HEK293 (cell line): ENCODE data around the gene CSMD2.

Source experiments
- CTCF ChIA-PET: fragments of 350-600 bp; formaldehyde crosslinking; extraction: SDS; loops from one replicate; lab custom pipeline; 2021; ENCODE audit warnings: antibody characterized with exemption; lab: Yijun Ruan, JAX
- POLR2A ChIA-PET: fragments of 300-600 bp; formaldehyde crosslinking; extraction: SDS; loops from one replicate; lab custom pipeline; 2020; ENCODE audit warnings: antibody characterized with exemption, inconsistent platforms; lab: Yijun Ruan, JAX
- H3K27ac ChIP-seq: fragments of 200-500 bp; sonication (Bioruptor generic); 2 replicates; pipeline ENCODE4 v1.5.1; 2014; ENCODE audit warnings: low read depth, low read length, control low read depth, inconsistent platforms; ENCODE audit errors: extremely low read depth
- H3K36me3 ChIP-seq, 2 experiments: fragments of 200-500 bp in 1 of 2; sonication (Bioruptor generic) in 1 of 2; 1 replicate in 1 of 2; 2 replicates in 1 of 2; pipeline ENCODE4 v1.5.1; 2014 to 2017; ENCODE audit warnings: inconsistent platforms in 2 of 2, low read length in 2 of 2; ENCODE audit not compliant: control insufficient read depth in 2 of 2, insufficient read depth in 1 of 2
- H3K4me1 ChIP-seq: fragments of 200-500 bp; sonication (Bioruptor generic); 2 replicates; pipeline ENCODE4 v1.5.1; 2014; ENCODE audit warnings: mild to moderate bottlenecking, low read length, inconsistent platforms; ENCODE audit not compliant: control insufficient read depth, insufficient read depth
- H3K4me3 ChIP-seq: 2 replicates; pipeline ENCODE4 v1.5.1; 2011; ENCODE audit warnings: low read depth, mild to moderate bottlenecking, control low read depth, low read length, moderate library complexity
- H3K9me3 ChIP-seq: fragments of 200-500 bp; sonication (Bioruptor generic); 2 replicates; pipeline ENCODE4 v1.5.1; 2014; ENCODE audit warnings: low read depth, low read length, inconsistent platforms; ENCODE audit not compliant: control insufficient read depth, insufficient read depth
- GLIS1 ChIP-seq: fragments of 450-650 bp; formaldehyde crosslinking; IDR thresholded peaks from 2 replicates; pipeline ENCODE4 v1.5.1; 2016; ENCODE audit warnings: missing biosample characterization, missing genetic modification characterization
- GLIS2 ChIP-seq: fragments of 450-650 bp; formaldehyde crosslinking; IDR thresholded peaks from 2 replicates; pipeline ENCODE4 v1.5.1; 2016; ENCODE audit warnings: missing biosample characterization, missing genetic modification characterization
- REPIN1 ChIP-seq: fragments of 450-650 bp; formaldehyde crosslinking; IDR thresholded peaks from 2 replicates; pipeline ENCODE4 v1.5.1; 2017; ENCODE audit warnings: missing biosample characterization, missing genetic modification characterization, low read depth
- SALL2 ChIP-seq: fragments of 450-650 bp; formaldehyde crosslinking; IDR thresholded peaks from 2 replicates; pipeline ENCODE4 v1.5.0; 2017; ENCODE audit warnings: missing biosample characterization, mild to moderate bottlenecking, missing genetic modification characterization, borderline replicate concordance
- YY1 ChIP-seq: fragments of 450-650 bp; formaldehyde crosslinking; IDR thresholded peaks from 2 replicates; pipeline ENCODE4 v1.5.1; 2018; ENCODE audit warnings: missing biosample characterization, missing genetic modification characterization
- ZBTB17 ChIP-seq: fragments of 450-650 bp; formaldehyde crosslinking; IDR thresholded peaks from 2 replicates; pipeline ENCODE4 v1.5.1; 2016; ENCODE audit warnings: missing biosample characterization, missing genetic modification characterization
- ZFP3 ChIP-seq: fragments of 450-650 bp; formaldehyde crosslinking; IDR thresholded peaks from 2 replicates; pipeline ENCODE4 v1.5.1; 2016; ENCODE audit warnings: low read depth, missing biosample characterization, missing genetic modification characterization
- ZNF184 ChIP-seq: fragments of 450-650 bp; IDR thresholded peaks from 2 replicates; pipeline ENCODE4 v1.5.1; 2018; ENCODE audit warnings: missing biosample characterization, mild to moderate bottlenecking, missing genetic modification characterization
- ZNF324 ChIP-seq: fragments of 450-650 bp; formaldehyde crosslinking; IDR thresholded peaks from 2 replicates; pipeline ENCODE4 v1.5.1; 2016; ENCODE audit warnings: missing biosample characterization, missing genetic modification characterization
- ZNF335 ChIP-seq: fragments of 450-650 bp; formaldehyde crosslinking; conservative IDR thresholded peaks from 2 replicates; pipeline ENCODE4 v1.5.1; 2016; ENCODE audit warnings: missing biosample characterization, missing genetic modification characterization
- ZNF423 ChIP-seq: fragments of 450-650 bp; formaldehyde crosslinking; IDR thresholded peaks from 2 replicates; pipeline ENCODE4 v1.5.1; 2016; ENCODE audit warnings: missing biosample characterization, missing genetic modification characterization
- TF ChIP-seq, protein P1 (sequence below): fragments of 450-650 bp; formaldehyde crosslinking; IDR thresholded peaks from 2 replicates; pipeline ENCODE4 v1.5.1; 2016; ENCODE audit warnings: missing biosample characterization, missing genetic modification characterization
- TF ChIP-seq, protein P2 (sequence below): fragments of 450-650 bp; formaldehyde crosslinking; IDR thresholded peaks from 2 replicates; pipeline ENCODE4 v1.5.1; 2016; ENCODE audit warnings: missing biosample characterization, missing genetic modification characterization
- TF ChIP-seq, protein P3 (sequence below): fragments of 450-650 bp; formaldehyde crosslinking; IDR thresholded peaks from 2 replicates; pipeline ENCODE4 v1.5.1; 2017; ENCODE audit warnings: missing biosample characterization, missing genetic modification characterization
- TF ChIP-seq, protein P4 (sequence below): fragments of 450-650 bp; formaldehyde crosslinking; IDR thresholded peaks from 2 replicates; pipeline ENCODE4 v1.5.1; 2016; ENCODE audit warnings: missing biosample characterization, missing genetic modification characterization, borderline replicate concordance

CSMD2 gene

DNA sequence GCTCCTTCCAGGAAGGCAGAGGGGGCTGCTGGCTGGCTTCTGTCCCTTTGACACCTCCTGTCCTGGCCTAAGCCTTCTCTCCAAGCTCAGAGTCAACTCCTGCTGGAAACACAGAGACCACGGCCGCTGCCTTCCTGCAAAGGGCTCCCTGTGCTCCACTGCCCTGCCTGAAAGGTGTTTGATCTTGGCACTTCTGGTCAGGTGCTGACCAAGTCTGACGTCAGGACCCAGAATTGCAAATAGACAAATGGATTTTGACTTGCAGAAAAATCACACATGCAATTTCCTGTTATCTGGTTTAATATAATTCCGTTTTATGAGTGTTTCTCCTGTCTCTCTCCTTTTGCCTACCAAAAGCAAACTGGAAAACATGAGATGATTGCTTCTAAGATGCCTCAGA lies 387.7 kb downstream of the CSMD2 start:
- no peaks in the 10 kb centered on the region for H3K4me1 ChIP-seq
- no peak overlapping the region for H3K27ac ChIP-seq
- no peaks in the 10 kb centered on the region for H3K36me3 ChIP-seq
- ChIA-PET CTCF (interaction anchor here (1.4 kb wide), 1 partner anchor 143 kb away, joined by 3 read pairs; no protein-coding TSS in a partner anchor), POLR2A (no interaction called here)
- no peaks in the 10 kb centered on the region for H3K9me3 ChIP-seq
- TF ChIP-seq ZNF184 (tag by site-specific recombination) = no peak
- TF ChIP-seq, protein P1, sequence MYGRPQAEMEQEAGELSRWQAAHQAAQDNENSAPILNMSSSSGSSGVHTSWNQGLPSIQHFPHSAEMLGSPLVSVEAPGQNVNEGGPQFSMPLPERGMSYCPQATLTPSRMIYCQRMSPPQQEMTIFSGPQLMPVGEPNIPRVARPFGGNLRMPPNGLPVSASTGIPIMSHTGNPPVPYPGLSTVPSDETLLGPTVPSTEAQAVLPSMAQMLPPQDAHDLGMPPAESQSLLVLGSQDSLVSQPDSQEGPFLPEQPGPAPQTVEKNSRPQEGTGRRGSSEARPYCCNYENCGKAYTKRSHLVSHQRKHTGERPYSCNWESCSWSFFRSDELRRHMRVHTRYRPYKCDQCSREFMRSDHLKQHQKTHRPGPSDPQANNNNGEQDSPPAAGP = no peak
- H3K4me3 ChIP-seq = no peak overlapping the region

DNA sequence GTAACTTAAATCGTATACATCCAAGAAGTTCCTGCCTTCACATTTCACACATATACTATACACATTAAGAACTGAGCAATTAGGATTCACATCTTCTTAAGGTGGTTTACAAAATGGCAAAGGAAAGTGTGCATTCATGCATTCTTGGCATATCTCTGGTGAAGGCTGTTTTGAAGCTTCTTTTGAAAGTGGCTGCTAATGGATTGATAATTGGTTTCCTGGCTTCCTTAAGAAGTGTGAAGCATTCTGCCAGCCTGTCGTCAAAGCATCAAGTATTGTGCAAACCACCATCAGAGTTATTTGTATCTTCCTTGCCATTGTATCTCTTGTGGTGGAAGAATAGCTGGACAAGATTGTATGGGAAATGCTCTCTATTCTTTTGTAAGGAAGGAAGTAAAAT lies 396.2 kb downstream of the CSMD2 start:
- CTCF ChIA-PET = no interaction called here
- H3K4me1 ChIP-seq = no peaks in the 10 kb centered on the region
- H3K9me3 ChIP-seq = no peaks in the 10 kb centered on the region
- H3K4me3 ChIP-seq = no peak overlapping the region
- H3K36me3 ChIP-seq = no peaks in the 10 kb centered on the region
- no peak overlapping the region for H3K27ac ChIP-seq
- TF ChIP-seq SALL2 (no peak), ZNF423 (tag by site-specific recombination) (no peak), GLIS2 (tag by site-specific recombination) (no peak), ZNF324 (tag by site-specific recombination) (no peak), GLIS1 (tag by site-specific recombination) (no peak), REPIN1 (tag by site-specific recombination) (no peak), YY1 (tag by site-specific recombination) (no peak), ZBTB17 (tag by site-specific recombination) (no peak), ZNF335 (no peak), ZFP3 (tag by site-specific recombination) (no peak)
- TF ChIP-seq, protein P2, sequence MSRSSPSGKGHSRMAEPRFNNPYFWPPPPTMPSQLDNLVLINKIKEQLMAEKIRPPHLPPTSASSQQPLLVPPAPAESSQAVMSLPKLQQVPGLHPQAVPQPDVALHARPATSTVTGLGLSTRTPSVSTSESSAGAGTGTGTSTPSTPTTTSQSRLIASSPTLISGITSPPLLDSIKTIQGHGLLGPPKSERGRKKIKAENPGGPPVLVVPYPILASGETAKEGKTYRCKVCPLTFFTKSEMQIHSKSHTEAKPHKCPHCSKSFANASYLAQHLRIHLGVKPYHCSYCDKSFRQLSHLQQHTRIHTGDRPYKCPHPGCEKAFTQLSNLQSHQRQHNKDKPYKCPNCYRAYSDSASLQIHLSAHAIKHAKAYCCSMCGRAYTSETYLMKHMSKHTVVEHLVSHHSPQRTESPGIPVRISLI (tag by site-specific recombination) = no peak
- TF ChIP-seq, protein P3, sequence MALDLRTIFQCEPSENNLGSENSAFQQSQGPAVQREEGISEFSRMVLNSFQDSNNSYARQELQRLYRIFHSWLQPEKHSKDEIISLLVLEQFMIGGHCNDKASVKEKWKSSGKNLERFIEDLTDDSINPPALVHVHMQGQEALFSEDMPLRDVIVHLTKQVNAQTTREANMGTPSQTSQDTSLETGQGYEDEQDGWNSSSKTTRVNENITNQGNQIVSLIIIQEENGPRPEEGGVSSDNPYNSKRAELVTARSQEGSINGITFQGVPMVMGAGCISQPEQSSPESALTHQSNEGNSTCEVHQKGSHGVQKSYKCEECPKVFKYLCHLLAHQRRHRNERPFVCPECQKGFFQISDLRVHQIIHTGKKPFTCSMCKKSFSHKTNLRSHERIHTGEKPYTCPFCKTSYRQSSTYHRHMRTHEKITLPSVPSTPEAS (tag by site-specific recombination) = no peak
- TF ChIP-seq, protein P4, sequence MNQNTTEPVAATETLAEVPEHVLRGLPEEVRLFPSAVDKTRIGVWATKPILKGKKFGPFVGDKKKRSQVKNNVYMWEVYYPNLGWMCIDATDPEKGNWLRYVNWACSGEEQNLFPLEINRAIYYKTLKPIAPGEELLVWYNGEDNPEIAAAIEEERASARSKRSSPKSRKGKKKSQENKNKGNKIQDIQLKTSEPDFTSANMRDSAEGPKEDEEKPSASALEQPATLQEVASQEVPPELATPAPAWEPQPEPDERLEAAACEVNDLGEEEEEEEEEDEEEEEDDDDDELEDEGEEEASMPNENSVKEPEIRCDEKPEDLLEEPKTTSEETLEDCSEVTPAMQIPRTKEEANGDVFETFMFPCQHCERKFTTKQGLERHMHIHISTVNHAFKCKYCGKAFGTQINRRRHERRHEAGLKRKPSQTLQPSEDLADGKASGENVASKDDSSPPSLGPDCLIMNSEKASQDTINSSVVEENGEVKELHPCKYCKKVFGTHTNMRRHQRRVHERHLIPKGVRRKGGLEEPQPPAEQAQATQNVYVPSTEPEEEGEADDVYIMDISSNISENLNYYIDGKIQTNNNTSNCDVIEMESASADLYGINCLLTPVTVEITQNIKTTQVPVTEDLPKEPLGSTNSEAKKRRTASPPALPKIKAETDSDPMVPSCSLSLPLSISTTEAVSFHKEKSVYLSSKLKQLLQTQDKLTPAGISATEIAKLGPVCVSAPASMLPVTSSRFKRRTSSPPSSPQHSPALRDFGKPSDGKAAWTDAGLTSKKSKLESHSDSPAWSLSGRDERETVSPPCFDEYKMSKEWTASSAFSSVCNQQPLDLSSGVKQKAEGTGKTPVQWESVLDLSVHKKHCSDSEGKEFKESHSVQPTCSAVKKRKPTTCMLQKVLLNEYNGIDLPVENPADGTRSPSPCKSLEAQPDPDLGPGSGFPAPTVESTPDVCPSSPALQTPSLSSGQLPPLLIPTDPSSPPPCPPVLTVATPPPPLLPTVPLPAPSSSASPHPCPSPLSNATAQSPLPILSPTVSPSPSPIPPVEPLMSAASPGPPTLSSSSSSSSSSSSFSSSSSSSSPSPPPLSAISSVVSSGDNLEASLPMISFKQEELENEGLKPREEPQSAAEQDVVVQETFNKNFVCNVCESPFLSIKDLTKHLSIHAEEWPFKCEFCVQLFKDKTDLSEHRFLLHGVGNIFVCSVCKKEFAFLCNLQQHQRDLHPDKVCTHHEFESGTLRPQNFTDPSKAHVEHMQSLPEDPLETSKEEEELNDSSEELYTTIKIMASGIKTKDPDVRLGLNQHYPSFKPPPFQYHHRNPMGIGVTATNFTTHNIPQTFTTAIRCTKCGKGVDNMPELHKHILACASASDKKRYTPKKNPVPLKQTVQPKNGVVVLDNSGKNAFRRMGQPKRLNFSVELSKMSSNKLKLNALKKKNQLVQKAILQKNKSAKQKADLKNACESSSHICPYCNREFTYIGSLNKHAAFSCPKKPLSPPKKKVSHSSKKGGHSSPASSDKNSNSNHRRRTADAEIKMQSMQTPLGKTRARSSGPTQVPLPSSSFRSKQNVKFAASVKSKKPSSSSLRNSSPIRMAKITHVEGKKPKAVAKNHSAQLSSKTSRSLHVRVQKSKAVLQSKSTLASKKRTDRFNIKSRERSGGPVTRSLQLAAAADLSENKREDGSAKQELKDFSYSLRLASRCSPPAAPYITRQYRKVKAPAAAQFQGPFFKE = no peak
- TF ChIP-seq, all 188 proteins: peak for 0
- POLR2A ChIA-PET = no interaction called here
